Adrenal gland (tissue), 5 donors: ENCODE results near the gene RAB3B.

Source experiments
- POLR2A ChIP-seq, 2 donors: fragments of 450-650 bp; IDR thresholded peaks; one replicate each; pipeline ENCODE4 v1.6.1; 2017; ENCODE audit warnings: antibody characterized with exemption in 2 of 2, mild to moderate bottlenecking in 2 of 2, moderate library complexity in 1 of 2
- TF ChIP-seq, protein P1 (sequence below), 6 experiments: fragments of 450-650 bp in 4 of 6; fragments of 200-600 bp in 2 of 6; sonication (generic) in 1 of 6; IDR thresholded peaks; 1 replicate in 5 of 6; 2 replicates in 1 of 6; pipeline versions ENCODE4 v1.5.1 to v1.8.0; 2016 to 2021; ENCODE audit warnings: antibody characterized with exemption in 6 of 6, mild to moderate bottlenecking in 2 of 6, moderate library complexity in 1 of 6
- donor health status: DM: no; HTN: no; CAD: no.

- TF ChIP-seq POLR2A (IDR thresholded peaks at IDR 0.05) = no peak
- TF ChIP-seq, protein P1, sequence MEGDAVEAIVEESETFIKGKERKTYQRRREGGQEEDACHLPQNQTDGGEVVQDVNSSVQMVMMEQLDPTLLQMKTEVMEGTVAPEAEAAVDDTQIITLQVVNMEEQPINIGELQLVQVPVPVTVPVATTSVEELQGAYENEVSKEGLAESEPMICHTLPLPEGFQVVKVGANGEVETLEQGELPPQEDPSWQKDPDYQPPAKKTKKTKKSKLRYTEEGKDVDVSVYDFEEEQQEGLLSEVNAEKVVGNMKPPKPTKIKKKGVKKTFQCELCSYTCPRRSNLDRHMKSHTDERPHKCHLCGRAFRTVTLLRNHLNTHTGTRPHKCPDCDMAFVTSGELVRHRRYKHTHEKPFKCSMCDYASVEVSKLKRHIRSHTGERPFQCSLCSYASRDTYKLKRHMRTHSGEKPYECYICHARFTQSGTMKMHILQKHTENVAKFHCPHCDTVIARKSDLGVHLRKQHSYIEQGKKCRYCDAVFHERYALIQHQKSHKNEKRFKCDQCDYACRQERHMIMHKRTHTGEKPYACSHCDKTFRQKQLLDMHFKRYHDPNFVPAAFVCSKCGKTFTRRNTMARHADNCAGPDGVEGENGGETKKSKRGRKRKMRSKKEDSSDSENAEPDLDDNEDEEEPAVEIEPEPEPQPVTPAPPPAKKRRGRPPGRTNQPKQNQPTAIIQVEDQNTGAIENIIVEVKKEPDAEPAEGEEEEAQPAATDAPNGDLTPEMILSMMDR (IDR thresholded peaks at IDR 0.05) = no peak
Measured at GRCh38 chr1:52028328-52028727, 37.8 kb upstream of the RAB3B start.
